Endothelial cell (in vitro differentiated cells): ENCODE data around the gene TUSC2. TPM values are rescaled to one million over a fixed set of nuclear protein-coding genes. Genes with fewer than 3 reads are reported as not detected.

Experiments
- DNase-seq: peaks from one replicate; pipeline ENCODE4 v3.0.0; 2021; ENCODE audit warnings: low spot score
- H3K27ac Mint-ChIP-seq: one replicate; pipeline ENCODE4 v1.8.0; 2021; ENCODE audit warnings: mixed read lengths, inconsistent platforms; ENCODE audit not compliant: unreplicated experiment
- H3K27me3 Mint-ChIP-seq: one replicate; pipeline ENCODE4 v1.8.0; 2021; ENCODE audit warnings: mild to moderate bottlenecking, moderate library complexity, mixed read lengths, inconsistent platforms; ENCODE audit not compliant: unreplicated experiment
- H3K36me3 Mint-ChIP-seq: one replicate; pipeline ENCODE4 v1.8.0; 2021; ENCODE audit warnings: mild to moderate bottlenecking, low read depth, mixed read lengths, inconsistent platforms; ENCODE audit not compliant: unreplicated experiment
- H3K4me1 Mint-ChIP-seq: one replicate; pipeline ENCODE4 v1.8.0; 2021; ENCODE audit warnings: mild to moderate bottlenecking, mixed read lengths, inconsistent platforms; ENCODE audit not compliant: unreplicated experiment
- H3K4me3 Mint-ChIP-seq: one replicate; pipeline ENCODE4 v1.8.0; 2021; ENCODE audit warnings: mild to moderate bottlenecking, mixed read lengths, inconsistent platforms; ENCODE audit not compliant: unreplicated experiment
- H3K9me3 Mint-ChIP-seq: one replicate; pipeline ENCODE4 v1.8.0; 2021; ENCODE audit warnings: mixed read lengths, inconsistent platforms; ENCODE audit not compliant: unreplicated experiment
- CTCF ChIP-seq: fragments of 200-600 bp; sonication (generic); IDR thresholded peaks from one replicate; pipeline ENCODE4 v1.5.0; 2021; ENCODE audit warnings: antibody characterized with exemption; ENCODE audit not compliant: unreplicated experiment
- total RNA-seq: library from RNA; stranded (reverse); fragmentation: NEBNext Ultra II Directional; extraction: Animal tissue kit (Norgen Biotek cat#: 25700); gene quantifications from one replicate; pipeline ENCODE4 v1.2.1, GENCODE V29; 2021; ENCODE audit not compliant: unreplicated experiment

TUSC2 gene
- total RNA-seq, 1 donor from 2014 or later: 36.4 TPM

- H3K36me3 Mint-ChIP-seq: peaks cover 9% of the 10 kb centered on the region
- no peak for TF ChIP-seq CTCF
- H3K27ac Mint-ChIP-seq: peak overlapping the region; percentile 42
- peaks cover 5% of the 10 kb centered on the region for H3K27me3 Mint-ChIP-seq
- peaks cover 27% of the 10 kb centered on the region for H3K4me1 Mint-ChIP-seq
- DNase-seq: no peak
- no peaks in the 10 kb centered on the region for H3K9me3 Mint-ChIP-seq
- no peak overlapping the region for H3K4me3 Mint-ChIP-seq
These were observed 3.4 kb upstream of the TUSC2 start for GRCh38 chr3:50331364-50331907.

GRCh38 chr3:50330330-50330729, 2.3 kb upstream of the TUSC2 start:
- no peak for DNase-seq
- Mint-ChIP-seq H3K27me3 (peaks cover 5% of the 10 kb centered on the region), H3K9me3 (no peaks in the 10 kb centered on the region), H3K36me3 (peaks cover 13% of the 10 kb centered on the region), H3K4me1 (peaks cover 24% of the 10 kb centered on the region), H3K4me3 (no peak overlapping the region), H3K27ac (no peak overlapping the region)
- no peak for TF ChIP-seq CTCF

- peaks cover 16% of the 10 kb centered on the region for H3K36me3 Mint-ChIP-seq
- peak overlapping the region; percentile 74 for H3K27ac Mint-ChIP-seq
- peak overlapping the region; percentile 91 for H3K4me3 Mint-ChIP-seq
- DNase-seq: no peak
- peaks cover 30% of the 10 kb centered on the region for H3K4me1 Mint-ChIP-seq
- no peaks in the 10 kb centered on the region for H3K9me3 Mint-ChIP-seq
- TF ChIP-seq CTCF: no peak
- H3K27me3 Mint-ChIP-seq: peaks cover 6% of the 10 kb centered on the region
These were observed 894 bp downstream of the TUSC2 start for GRCh38 chr3:50327129-50327528.

GRCh38 chr3:50326182-50326541, 1.9 kb downstream of the TUSC2 start:
- peaks cover 30% of the 10 kb centered on the region for H3K4me1 Mint-ChIP-seq
- peak overlapping the region; percentile 36 for H3K27ac Mint-ChIP-seq
- peaks cover 6% of the 10 kb centered on the region for H3K27me3 Mint-ChIP-seq
- DNase-seq: no peak
- TF ChIP-seq CTCF: no peak
- H3K4me3 Mint-ChIP-seq: no peak overlapping the region
- peaks cover 13% of the 10 kb centered on the region for H3K36me3 Mint-ChIP-seq
- no peaks in the 10 kb centered on the region for H3K9me3 Mint-ChIP-seq

- Mint-ChIP-seq H3K4me3 (no peak overlapping the region), H3K36me3 (peaks cover 13% of the 10 kb centered on the region), H3K27me3 (peaks cover 7% of the 10 kb centered on the region), H3K27ac (peak overlapping the region; percentile 70), H3K9me3 (no peaks in the 10 kb centered on the region), H3K4me1 (peaks cover 32% of the 10 kb centered on the region)
- DNase-seq: no peak
- TF ChIP-seq CTCF: no peak
These were observed 2.4 kb downstream of the TUSC2 start for GRCh38 chr3:50325497-50326181.
